Upper lobe of right lung (tissue), 1 donor: ENCODE measurements around the gene TMEM127. TPM values are rescaled to one million over a fixed set of nuclear protein-coding genes. Genes with fewer than 3 reads are reported as not detected.
"Not testable (repeated sequence)": the region's sequence is repeated elsewhere in the genome, so short reads cannot be mapped to it uniquely, and the experiment has no call there.

Experiments
- ATAC-seq: fragments of 200-7000 bp; cut with Tn5 transposase; one replicate; pipeline ENCODE4 v1.9.1; 2020; ENCODE audit warnings: mild to moderate bottlenecking, moderate library complexity
- DNase-seq: peaks from one replicate; pipeline ENCODE4 v3.0.0-alpha.2; 2020
- H3K27ac ChIP-seq: fragments of 200-600 bp; one replicate; pipeline ENCODE4 v1.8.0; 2022
- H3K27me3 ChIP-seq: fragments of 200-600 bp; one replicate; pipeline ENCODE4 v1.8.0; 2022; ENCODE audit warnings: mild to moderate bottlenecking
- H3K36me3 ChIP-seq: fragments of 200-600 bp; one replicate; pipeline ENCODE4 v1.8.0; 2022
- H3K4me1 ChIP-seq: fragments of 200-600 bp; one replicate; pipeline ENCODE4 v1.8.0; 2022
- H3K4me3 ChIP-seq: fragments of 200-600 bp; one replicate; pipeline ENCODE4 v1.8.0; 2022; ENCODE audit warnings: mild to moderate bottlenecking
- H3K9me3 ChIP-seq: fragments of 200-600 bp; one replicate; pipeline ENCODE4 v1.8.0; 2022
- intact Hi-C: fragments of 100-400 bp; cut with DNase I; formaldehyde crosslinking; loops from one replicate; pipeline ENCODE4 v1.11.0; 2022
- total RNA-seq: library from RNA; stranded (reverse); fragmentation: NEBNext Ultra II Directional; extraction: Animal tissue kit (Norgen Biotek cat#: 25700); gene quantifications from one replicate; pipeline ENCODE4 v1.2.1, GENCODE V29; 2021
- TF ChIP-seq, protein P1 (sequence below): fragments of 200-600 bp; IDR thresholded peaks from one replicate; pipeline ENCODE4 v1.8.0; 2022; ENCODE audit warnings: antibody characterized with exemption
- donor health status: DM: no; HTN: yes; CAD: no; lungs with severe emphysema.

Gene TMEM127
- total RNA-seq, 1 donor from 2014 or later, result 67.3 TPM

DNA sequence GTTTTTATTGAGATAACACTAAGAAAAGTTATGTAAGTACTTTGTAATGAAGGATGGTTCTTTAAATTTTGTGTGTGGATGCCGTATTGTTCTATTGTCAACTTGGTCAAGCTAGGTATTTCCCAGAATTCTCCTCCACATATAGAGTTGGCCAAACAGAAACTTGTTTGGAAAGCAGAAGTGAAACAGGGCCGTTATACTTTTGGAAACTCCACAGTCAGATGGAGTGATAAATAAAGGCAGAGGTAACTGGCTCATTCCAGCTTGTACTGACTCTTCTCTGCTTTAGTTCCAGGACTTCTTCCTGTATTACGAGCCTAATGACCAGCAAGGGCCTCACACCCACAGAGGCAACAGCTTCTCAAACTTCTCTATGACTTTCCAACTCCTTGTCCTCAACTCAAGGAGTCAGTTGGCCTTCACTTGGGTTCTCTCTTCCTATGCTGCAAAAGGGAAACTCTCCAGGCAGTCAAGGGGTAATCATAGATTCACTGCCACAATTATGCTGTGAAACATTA, 40.7 kb downstream of the TMEM127 start:
- no peaks in the 10 kb centered on the region for H3K9me3 ChIP-seq
- H3K27ac ChIP-seq, result peak overlapping the region; percentile 7
- TF ChIP-seq, protein P1, sequence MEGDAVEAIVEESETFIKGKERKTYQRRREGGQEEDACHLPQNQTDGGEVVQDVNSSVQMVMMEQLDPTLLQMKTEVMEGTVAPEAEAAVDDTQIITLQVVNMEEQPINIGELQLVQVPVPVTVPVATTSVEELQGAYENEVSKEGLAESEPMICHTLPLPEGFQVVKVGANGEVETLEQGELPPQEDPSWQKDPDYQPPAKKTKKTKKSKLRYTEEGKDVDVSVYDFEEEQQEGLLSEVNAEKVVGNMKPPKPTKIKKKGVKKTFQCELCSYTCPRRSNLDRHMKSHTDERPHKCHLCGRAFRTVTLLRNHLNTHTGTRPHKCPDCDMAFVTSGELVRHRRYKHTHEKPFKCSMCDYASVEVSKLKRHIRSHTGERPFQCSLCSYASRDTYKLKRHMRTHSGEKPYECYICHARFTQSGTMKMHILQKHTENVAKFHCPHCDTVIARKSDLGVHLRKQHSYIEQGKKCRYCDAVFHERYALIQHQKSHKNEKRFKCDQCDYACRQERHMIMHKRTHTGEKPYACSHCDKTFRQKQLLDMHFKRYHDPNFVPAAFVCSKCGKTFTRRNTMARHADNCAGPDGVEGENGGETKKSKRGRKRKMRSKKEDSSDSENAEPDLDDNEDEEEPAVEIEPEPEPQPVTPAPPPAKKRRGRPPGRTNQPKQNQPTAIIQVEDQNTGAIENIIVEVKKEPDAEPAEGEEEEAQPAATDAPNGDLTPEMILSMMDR, result no peak

DNA sequence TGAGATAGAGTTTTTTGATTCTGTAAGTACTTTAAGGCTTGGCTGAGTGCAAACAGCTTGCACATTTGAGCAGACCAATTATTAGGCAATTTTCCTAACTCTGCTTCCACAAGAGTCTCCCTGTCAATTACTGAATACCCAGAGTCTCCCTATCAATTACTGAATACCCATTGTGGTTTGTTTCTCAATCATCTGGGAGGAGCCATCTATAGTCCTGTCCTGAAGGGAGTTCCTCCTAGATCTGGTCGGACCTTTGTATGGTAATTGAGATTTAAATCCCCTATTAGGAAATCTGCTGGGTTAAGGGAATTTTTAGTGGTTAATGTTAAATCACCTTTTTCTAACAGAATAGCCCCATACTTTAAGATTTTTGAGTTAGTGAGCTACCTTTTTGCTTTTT, 44.7 kb downstream of the TMEM127 start:
- H3K4me1 ChIP-seq, DNase-seq, H3K27ac ChIP-seq, ATAC-seq, H3K9me3 ChIP-seq, H3K4me3 ChIP-seq, H3K27me3 ChIP-seq, H3K36me3 ChIP-seq, intact Hi-C loops: not testable (repeated sequence)

More for the DNA sequence above, 40.7 kb downstream of the TMEM127 start:
- DNase-seq, result no peak
- H3K36me3 ChIP-seq, result no peaks in the 10 kb centered on the region
- no peaks in the 10 kb centered on the region for H3K4me1 ChIP-seq
- H3K4me3 ChIP-seq, result no peak overlapping the region
- ATAC-seq, result peak; percentile 91
- intact Hi-C loops, result no loop called here
- no peaks in the 10 kb centered on the region for H3K27me3 ChIP-seq

DNA sequence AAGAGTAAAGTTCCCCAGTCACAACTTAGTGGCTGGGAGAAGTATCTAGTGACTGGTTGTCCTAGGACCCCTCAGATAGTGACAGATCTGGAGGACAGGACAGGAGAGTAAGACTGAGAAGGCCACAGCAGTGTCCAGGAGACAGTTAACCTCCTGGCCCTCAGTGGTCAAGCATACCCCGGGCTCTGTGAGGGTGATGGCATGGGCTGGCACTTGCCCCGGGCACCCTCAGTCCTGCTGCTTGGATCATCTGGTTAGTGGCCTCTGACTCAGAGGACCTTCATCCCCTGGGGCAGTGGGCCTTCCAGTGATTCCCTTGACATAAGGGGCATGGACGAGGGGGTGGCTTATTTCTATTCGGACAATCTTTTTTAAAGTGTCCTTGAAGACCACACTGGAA, 45.8 kb downstream of the TMEM127 start:
- H3K36me3 ChIP-seq, H3K27me3 ChIP-seq, DNase-seq, intact Hi-C loops, H3K4me1 ChIP-seq, H3K9me3 ChIP-seq, H3K27ac ChIP-seq, H3K4me3 ChIP-seq, ATAC-seq: not testable (repeated sequence)

DNA sequence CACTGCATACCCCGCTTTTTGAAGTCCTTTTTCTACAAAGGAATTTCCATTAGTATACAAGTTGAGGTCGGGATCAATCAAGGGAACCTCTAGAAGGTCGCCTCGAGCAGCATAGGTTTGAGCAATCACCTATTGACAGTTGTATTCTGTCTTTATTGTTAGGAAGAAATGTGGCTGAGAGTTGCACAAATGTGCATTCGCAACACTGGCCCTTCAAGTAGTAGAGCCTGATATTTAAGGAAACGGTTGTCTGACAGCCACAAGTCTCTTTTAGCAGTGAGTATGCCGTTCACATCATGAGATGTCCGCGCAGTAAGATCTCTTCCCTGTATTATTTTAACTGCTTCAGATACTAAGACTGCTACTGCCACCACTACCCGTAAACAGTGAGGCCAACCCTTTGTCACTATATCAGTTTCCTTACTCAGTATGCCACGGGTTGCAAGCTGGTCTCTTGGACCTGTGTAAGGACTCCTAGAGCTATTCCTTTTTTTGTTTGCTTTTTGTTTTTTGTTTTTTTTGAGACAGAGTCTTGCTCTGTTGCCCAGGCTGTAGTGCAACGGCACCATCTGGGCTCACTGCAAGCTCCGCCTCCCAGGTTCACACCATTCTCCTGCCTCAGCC, 47.2 kb downstream of the TMEM127 start:
- Histone ChIP-seq H3K4me1 (no peaks in the 10 kb centered on the region), H3K27me3 (no peaks in the 10 kb centered on the region), H3K9me3 (no peaks in the 10 kb centered on the region), H3K27ac (no peak overlapping the region), H3K36me3 (no peaks in the 10 kb centered on the region), H3K4me3 (no peak overlapping the region)
- intact Hi-C loops, result no loop called here
- ATAC-seq (no peak), DNase-seq (no peak)
- TF ChIP-seq, protein P1, result no peak

DNA sequence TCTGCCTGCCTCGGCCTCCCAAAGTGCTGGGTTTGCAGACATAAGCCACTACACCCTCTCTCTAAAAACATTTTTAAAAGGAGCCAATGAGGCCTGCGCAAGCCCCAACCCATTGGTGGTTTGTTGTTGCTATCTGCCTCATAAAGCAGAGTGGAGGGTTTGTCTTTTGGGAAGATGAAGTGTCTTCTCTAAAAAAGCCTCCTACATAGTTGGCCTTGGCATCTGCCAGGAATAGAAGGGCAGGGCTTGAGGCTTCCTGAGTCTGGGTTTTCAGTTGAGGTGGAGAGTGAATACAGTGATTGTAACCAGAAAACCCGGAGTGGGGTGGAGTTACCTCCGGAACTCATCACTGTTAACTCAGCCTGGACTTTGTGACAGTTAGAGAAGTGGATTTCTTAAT, 51.2 kb downstream of the TMEM127 start:
- H3K27me3 ChIP-seq, result no peaks in the 10 kb centered on the region
- no peak overlapping the region for H3K27ac ChIP-seq
- H3K4me1 ChIP-seq, result peaks cover 10% of the 10 kb centered on the region
- H3K4me3 ChIP-seq, result no peak overlapping the region
- DNase-seq (no peak), ATAC-seq (no peak)
- H3K36me3 ChIP-seq, result no peaks in the 10 kb centered on the region
- TF ChIP-seq, protein P1, result no peak
- no peaks in the 10 kb centered on the region for H3K9me3 ChIP-seq
- intact Hi-C loops, result no loop called here

DNA sequence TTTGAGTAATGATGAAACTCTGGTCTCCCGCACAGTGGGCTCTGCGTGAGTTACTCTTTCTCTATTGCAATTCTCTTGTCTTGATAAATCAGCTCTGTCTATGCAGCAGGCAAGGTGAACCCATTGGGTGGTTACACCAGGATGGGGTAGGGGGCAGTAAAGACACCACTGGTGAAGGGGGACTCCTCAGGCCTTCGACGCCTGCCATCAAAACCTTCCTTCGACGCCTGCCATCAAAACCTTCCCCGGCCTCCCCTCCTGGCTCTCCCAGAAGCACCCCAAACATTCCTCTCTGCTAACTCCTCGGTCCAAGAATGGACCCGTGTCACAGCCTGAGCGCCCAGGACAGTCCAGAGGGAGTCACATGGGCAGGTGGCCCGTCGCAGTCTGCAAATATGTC, 52.4 kb downstream of the TMEM127 start:
- Histone ChIP-seq H3K36me3 (no peaks in the 10 kb centered on the region), H3K4me3 (no peak overlapping the region), H3K27ac (no peak overlapping the region), H3K9me3 (no peaks in the 10 kb centered on the region), H3K27me3 (no peaks in the 10 kb centered on the region), H3K4me1 (peaks cover 14% of the 10 kb centered on the region)
- TF ChIP-seq, protein P1, result no peak
- DNase-seq, result no peak
- ATAC-seq, result no peak
- intact Hi-C loops, result no loop called here

DNA sequence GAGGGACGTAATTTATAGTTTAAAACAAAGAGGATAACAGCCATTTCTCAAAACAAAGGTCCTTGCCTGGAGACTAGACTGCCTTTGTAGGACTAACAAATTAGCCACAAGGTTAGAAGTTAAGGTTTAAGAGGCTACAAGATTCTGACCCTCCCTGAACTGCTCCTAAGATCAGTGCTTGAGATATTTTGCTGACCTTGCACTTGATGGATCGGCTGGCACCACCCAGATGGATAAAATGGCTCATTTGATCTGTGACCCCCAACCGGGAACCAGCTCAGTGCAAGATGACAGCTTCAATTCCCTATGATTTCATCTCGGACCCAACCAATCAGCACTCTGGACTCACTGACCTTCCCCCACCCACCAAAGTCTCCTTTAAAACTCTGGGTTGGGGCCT, 53.5 kb downstream of the TMEM127 start:
- Histone ChIP-seq H3K4me3 (no peak overlapping the region), H3K4me1 (peaks cover 15% of the 10 kb centered on the region), H3K9me3 (no peaks in the 10 kb centered on the region), H3K36me3 (no peaks in the 10 kb centered on the region), H3K27ac (no peak overlapping the region), H3K27me3 (no peaks in the 10 kb centered on the region)
- TF ChIP-seq, protein P1, result no peak
- intact Hi-C loops, result no loop called here
- no peak for DNase-seq
- ATAC-seq, result no peak
